Vagina (tissue), 2 donors: ENCODE results near the gene HEXIM2.

Source experiments
- CTCF ChIP-seq, 3 experiments: fragments of 450-650 bp in 2 of 3; fragments of 200-600 bp in 1 of 3; sonication (generic) in 1 of 3; IDR thresholded peaks; one replicate each; pipeline ENCODE4 v1.5.1; 2017 to 2019; ENCODE audit warnings: antibody characterized with exemption in 3 of 3, mild to moderate bottlenecking in 2 of 3, moderate library complexity in 2 of 3
- POLR2A ChIP-seq, 2 donors: fragments of 450-650 bp; IDR thresholded peaks; one replicate each; pipeline ENCODE4 v1.6.1; 2017; ENCODE audit warnings: antibody characterized with exemption in 2 of 2, mild to moderate bottlenecking in 2 of 2, moderate library complexity in 2 of 2
- POLR2AphosphoS5 ChIP-seq, 2 donors: sonication (generic); formaldehyde crosslinking; IDR thresholded peaks; one replicate each; pipeline ENCODE4 v1.9.0; 2017; ENCODE audit warnings: antibody characterized with exemption in 2 of 2, mild to moderate bottlenecking in 2 of 2, low read depth in 1 of 2; ENCODE audit not compliant: insufficient read depth in 1 of 2

GRCh38 chr17:45127548-45128300 is 34.0 kb upstream of the HEXIM2 start:
- TF ChIP-seq POLR2A (IDR thresholded peaks at IDR 0.05): no peak
- TF ChIP-seq CTCF (IDR thresholded peaks at IDR 0.05): no peak
- TF ChIP-seq POLR2AphosphoS5 (IDR thresholded peaks at IDR 0.05; ENCODE audit: insufficient read depth in 1 of 2, low read depth in 1 of 2): no peak
